NT2/D1 (cell line): ENCODE measurements around the gene ZPLD1.

Experiments used
- YY1 ChIP-seq: IDR thresholded peaks from 2 replicates; pipeline ENCODE4 v1.6.1; 2011; ENCODE audit not compliant: insufficient read length, insufficient read depth
- ZNF274 ChIP-seq: IDR thresholded peaks from 2 replicates; pipeline ENCODE4 v1.6.1; 2011; ENCODE audit warnings: mild to moderate bottlenecking, low read depth, low read length

GRCh38 chr3:102470066-102470465 is 35.3 kb downstream of the ZPLD1 start:
- TF ChIP-seq YY1 (no peak), ZNF274 (no peak)
